ENCODE data around the gene GPR31.

The GPR31 gene

DNA sequence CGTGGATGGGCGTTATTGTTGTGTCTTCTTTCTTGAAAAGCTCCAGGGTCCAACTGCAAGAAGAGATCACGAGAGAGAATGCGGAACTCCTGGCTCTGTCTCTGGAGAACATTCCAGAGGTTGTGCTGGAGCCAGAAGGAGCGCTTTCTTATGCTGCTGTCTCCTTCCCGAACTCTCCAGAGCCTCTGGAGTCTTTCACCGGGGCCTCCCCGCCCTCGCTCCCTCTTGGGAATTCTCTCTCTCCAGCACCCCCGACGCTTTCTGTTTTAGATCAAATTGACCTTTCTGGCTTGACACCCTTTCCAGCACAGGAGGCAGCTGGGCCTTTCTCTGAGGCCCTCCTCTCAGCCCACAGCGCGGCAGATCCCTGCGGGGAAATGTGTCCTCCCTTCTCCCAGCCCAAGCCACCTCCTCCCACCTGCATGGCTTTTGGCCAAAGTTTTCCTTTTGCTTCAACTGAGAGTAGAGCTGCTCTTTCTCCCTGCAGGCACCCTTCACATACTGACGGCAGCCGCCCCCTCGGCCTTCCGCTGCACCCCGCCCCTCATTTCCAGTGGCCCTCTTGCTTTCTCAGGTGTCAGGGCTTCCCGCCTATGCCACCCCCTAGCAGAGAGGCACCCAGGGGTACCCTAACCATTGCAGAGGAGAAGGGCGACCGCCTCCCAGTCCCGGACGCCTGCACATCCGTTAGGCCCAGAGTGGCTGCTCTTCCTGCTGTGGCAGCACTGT, 41.5 kb downstream of the GPR31 start:
- DNase-seq = no peak

GRCh38 chr6:167115054-167115453, 42.7 kb downstream of the GPR31 start:
- no peak for DNase-seq

DNA sequence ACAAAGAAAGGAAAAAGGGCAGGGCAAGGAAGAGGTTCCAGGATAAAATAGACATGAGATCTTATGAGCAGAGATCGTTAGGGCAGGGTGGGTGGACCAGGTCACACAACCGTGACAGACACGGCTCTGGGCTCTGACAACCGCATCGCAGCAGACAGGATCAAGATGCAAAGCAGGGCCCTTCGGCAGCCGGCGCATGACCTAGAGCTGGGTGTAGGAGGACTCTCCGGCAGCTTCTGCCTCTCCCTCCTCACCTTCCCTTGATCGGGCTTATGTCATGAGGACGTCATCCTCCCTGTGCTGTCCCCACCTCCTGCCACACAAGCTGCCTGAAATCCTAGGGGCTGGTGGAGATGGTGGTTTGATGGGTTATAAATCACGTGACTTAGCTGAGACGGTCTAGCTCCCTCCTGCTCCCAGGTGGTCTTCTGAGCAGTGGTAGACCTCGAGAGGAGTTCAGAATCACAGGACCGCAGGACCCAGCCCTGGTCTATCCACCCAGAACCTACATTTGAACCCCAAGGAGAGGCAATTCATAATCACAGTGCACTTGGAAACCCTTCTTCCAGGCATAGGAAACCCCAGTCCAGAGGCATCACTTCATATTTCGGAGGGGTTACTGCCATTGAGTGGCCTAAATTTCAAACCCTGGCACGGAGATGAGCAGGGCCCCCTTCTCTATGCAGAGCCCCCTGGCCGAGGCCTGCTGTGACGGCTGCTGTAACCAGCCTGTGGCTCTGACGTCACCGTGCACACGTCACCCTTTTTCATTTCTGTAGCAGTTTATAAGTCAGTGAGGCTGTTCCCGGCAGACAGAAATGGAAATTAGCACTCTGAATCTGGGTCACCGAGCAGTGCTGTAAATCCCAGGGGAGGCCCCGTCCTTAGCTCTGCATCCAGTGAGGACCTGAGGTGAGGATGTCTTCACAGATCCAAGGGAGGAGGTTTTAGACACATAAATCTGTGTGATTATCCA, 43.6 kb downstream of the GPR31 start:
- DNase-seq = no peak

GRCh38 chr6:167113047-167113754, 44.6 kb downstream of the GPR31 start:
- DNase-seq = no peak

DNA sequence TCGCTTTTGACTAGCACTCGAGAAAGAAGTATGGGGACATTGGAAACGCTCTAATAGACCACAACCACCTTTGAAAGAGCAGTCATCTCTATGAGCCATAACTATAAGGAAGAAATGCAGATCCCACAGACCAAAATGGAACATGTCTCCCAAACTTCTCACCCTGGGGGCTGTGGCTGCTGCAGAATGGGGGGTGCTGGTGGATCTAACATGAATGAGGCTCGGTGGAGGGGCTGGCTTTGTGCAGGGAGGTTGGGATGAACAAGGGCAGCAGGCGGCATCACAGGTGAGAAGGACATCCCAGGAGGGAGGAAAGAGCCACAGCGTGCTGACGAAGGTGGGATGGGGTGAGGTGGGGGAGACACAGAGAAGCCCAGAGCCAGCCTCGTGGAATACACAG, 45.4 kb downstream of the GPR31 start:
- no peak for DNase-seq

GRCh38 chr6:167111597-167111996, 46.2 kb downstream of the GPR31 start:
- no peak for DNase-seq

DNA sequence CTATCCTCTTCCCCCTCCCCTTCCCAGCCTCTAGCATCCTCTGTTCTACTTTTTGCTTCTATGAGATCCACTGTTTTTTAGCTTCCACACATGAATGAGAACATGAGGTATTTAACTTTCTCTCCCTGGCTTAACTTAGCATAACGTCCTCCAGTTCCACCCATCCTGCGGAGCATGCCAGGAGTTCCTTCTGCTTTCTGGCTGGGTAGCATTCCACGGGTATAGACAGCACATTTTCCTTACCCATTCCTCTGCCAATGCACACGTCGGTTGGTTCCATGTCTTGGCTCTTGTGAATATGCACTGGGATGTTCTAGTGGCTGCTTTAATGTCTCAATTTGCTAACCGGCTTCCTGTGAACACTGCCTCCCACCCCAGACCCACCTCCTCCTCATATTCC, 48.1 kb downstream of the GPR31 start:
- no peak for DNase-seq

- DNase-seq = no peak
Observed at GRCh38 chr6:167108278-167108677, 49.5 kb downstream of the GPR31 start.

DNA sequence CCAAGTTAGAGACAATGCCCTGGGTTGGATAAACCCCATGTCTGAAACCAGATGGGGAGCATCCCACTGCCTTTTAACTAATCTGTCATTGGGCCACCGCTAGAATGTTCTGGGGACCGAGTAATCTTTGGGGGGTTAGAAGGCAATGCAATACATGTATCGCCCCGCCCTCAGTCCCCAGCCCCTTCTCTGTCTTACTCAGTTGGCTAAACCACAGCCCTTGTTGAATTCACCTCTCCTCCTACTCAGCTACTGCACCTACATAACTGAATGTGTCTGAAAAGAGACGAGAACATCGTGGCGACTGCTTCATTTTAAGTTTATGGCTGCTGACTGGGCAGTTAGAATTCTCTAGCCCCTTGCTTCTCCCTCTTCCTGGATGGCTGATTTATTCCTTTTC, 50.0 kb downstream of the GPR31 start:
- no peak for DNase-seq

GRCh38 chr6:167106406-167106805, 51.4 kb downstream of the GPR31 start:
- no peak for DNase-seq
